Measurements from ENCODE around the gene GSG1L.

Gene GSG1L

DNA sequence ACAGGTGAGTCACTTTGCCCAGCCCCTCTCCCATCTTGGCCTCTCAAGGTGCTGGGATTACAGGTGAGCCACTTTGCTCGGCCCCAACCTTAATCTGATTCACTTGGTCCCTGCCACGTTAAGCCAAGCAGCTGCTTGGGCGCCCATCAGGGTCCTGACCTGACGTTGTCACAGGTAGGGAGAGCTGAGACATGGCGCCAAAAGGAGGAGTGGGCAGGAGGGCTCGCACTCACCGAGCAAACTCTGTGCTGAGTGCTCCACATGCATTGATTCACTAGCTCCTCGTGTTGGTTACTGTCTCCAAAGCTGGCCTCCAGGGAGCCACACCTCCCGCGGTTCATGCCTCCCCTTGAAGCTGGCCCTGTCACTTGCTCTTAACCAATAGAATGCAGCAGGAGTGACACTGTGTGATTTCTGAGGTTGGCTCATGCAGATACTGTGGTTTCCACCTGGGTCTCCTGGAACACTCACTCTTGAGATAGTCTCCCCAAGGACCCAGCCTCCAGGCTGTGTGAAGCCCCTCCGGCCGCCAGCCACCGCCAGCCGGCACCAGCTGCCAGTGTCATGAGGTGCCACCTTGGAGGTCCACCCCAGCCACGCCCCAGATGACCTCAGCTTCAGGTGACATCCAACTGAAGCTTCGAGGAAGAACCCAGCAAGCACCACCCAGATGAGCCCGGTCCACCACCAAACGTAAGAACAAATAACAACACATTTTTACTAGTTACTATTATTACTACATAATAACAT lies 223.0 kb downstream of the GSG1L start:
- POLR2A ChIA-PET: no interaction called here
- no peak for TF ChIP-seq NFRKB (IDR thresholded peaks at IDR 0.05)
- TF ChIP-seq ZNF384 (IDR thresholded peaks at IDR 0.05): no peak
- TF ChIP-seq, protein P1, sequence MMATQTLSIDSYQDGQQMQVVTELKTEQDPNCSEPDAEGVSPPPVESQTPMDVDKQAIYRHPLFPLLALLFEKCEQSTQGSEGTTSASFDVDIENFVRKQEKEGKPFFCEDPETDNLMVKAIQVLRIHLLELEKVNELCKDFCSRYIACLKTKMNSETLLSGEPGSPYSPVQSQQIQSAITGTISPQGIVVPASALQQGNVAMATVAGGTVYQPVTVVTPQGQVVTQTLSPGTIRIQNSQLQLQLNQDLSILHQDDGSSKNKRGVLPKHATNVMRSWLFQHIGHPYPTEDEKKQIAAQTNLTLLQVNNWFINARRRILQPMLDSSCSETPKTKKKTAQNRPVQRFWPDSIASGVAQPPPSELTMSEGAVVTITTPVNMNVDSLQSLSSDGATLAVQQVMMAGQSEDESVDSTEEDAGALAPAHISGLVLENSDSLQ (IDR thresholded peaks at IDR 0.05): no peak
- no peak for TF ChIP-seq FOXK2 (IDR thresholded peaks at IDR 0.05)
- TF ChIP-seq SP1 (IDR thresholded peaks at IDR 0.05): no peak
- TF ChIP-seq TARDBP (IDR thresholded peaks at IDR 0.05): no peak
- TF ChIP-seq HDGF (IDR thresholded peaks at IDR 0.05; ENCODE audit: borderline replicate concordance): no peak
- no peak for TF ChIP-seq L3MBTL2 (conservative IDR thresholded peaks at IDR 0.05)
- TF ChIP-seq ARNT (IDR thresholded peaks at IDR 0.05): no peak
- TF ChIP-seq SUZ12 (IDR thresholded peaks at IDR 0.05): no peak
- TF ChIP-seq LEF1 (IDR thresholded peaks at IDR 0.05; ENCODE audit: borderline replicate concordance): no peak
- TF ChIP-seq CTBP1 (IDR thresholded peaks at IDR 0.05; ENCODE audit: borderline replicate concordance): no peak
- no peak for TF ChIP-seq FOXM1 (IDR thresholded peaks at IDR 0.05; ENCODE audit: borderline replicate concordance)
- no peak for TF ChIP-seq ELF4 (IDR thresholded peaks at IDR 0.05)
- TF ChIP-seq BHLHE40 (IDR thresholded peaks at IDR 0.05; ENCODE audit: borderline replicate concordance): no peak
- no peak for TF ChIP-seq FOXA1 (IDR thresholded peaks at IDR 0.05)
- DNase-seq (ENCODE audit: extremely low spot score): no peak
- CTCF ChIA-PET: no interaction called here

DNA sequence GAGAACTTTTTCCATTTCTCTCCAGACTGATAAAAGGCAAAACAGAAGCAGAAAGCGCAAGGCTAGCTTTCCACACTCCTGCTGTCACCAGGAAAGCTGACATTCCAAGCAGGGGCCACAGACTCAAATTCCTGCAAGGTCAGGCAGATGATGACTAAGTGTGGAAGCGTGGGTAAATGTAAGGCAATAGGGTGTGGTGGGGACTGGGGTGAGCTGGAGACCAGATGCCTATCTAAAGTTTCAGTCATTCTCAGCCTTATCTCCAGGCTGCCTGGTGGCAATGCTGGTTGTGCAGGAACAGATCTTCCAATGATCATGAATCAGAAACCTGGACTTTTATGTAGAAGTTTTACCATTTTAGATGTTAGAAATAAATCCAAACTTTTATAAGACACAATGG lies 224.1 kb downstream of the GSG1L start:
- no peak for TF ChIP-seq FOXA1 (IDR thresholded peaks at IDR 0.05)
- TF ChIP-seq BHLHE40 (IDR thresholded peaks at IDR 0.05; ENCODE audit: borderline replicate concordance): no peak
- TF ChIP-seq, protein P1 (IDR thresholded peaks at IDR 0.05): no peak
- no peak for TF ChIP-seq HDGF (IDR thresholded peaks at IDR 0.05; ENCODE audit: borderline replicate concordance)
- TF ChIP-seq SUZ12 (IDR thresholded peaks at IDR 0.05): no peak
- no peak for TF ChIP-seq NFRKB (IDR thresholded peaks at IDR 0.05)
- TF ChIP-seq TARDBP (IDR thresholded peaks at IDR 0.05): no peak
- ChIA-PET POLR2A (no interaction called here), CTCF (no interaction called here)
- no peak for DNase-seq (ENCODE audit: extremely low spot score)

DNA sequence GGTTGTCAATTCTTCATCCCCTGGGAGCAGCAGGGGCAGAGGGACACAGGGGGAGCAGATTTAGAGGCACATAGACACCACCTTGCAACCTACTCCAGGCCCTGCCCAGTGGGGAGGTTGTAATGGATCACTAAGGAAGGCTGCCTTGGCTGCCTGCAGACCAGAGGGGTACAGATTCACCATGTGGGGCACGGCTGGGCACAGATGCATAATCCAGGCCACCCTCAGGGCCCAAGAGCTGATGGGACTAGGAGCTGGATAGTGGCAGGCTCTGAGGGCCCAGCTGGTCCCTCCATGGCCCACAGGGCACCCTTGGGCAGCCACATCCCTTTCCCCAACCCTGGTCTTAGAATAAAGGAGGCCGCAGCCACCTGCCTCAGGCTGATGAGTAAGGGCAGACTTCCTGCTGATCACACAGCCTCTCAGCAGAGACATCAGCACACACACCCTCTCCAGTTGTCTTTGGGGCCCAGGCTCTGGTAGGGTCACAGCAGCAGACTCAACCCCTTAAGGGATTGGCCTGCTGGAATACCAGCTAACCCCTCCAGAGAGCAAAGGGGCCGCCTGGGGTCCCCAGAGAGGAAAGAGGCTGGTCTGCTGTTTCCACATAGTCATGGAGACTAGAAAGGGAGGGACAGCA lies 224.9 kb downstream of the GSG1L start:
- no peak for TF ChIP-seq ARNT (IDR thresholded peaks at IDR 0.05)
- POLR2A ChIA-PET: no interaction called here
- no peak for DNase-seq (ENCODE audit: extremely low spot score)
- CTCF ChIA-PET: no interaction called here

DNA sequence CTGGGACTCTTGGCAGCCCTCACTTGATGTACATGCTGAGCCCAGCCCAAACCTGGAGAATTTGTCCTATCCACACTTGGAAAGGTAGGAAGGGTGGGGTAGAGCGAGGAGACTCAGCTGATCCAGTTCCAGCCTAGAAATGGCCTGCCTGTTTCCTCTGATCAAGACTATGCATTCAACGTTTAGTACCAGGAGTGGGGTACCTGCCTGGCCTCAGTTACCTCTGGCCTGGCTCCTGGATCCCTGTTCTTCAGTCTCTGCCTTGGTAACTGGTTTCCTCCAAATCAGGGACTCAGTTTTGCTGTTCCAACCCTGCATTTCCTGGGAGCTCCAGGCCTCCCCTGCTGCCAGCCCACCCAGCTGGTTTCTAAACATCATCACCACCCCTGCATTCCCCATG lies 233.5 kb downstream of the GSG1L start:
- POLR2A ChIA-PET: interaction anchor here (0.8 kb wide), 1 partner anchor 38 kb away, joined by 3 read pairs; no protein-coding TSS in a partner anchor
- CTCF ChIA-PET: no interaction called here
- DNase-seq (ENCODE audit: extremely low spot score): no peak
- TF ChIP-seq ZNF384 (IDR thresholded peaks at IDR 0.05) (no peak), SP1 (IDR thresholded peaks at IDR 0.05) (no peak), ELF4 (IDR thresholded peaks at IDR 0.05) (no peak), FOXA1 (IDR thresholded peaks at IDR 0.05) (no peak), FOXM1 (IDR thresholded peaks at IDR 0.05; ENCODE audit: borderline replicate concordance) (no peak), HDGF (IDR thresholded peaks at IDR 0.05; ENCODE audit: borderline replicate concordance) (no peak), BHLHE40 (IDR thresholded peaks at IDR 0.05; ENCODE audit: borderline replicate concordance) (no peak), L3MBTL2 (conservative IDR thresholded peaks at IDR 0.05) (no peak), NFRKB (IDR thresholded peaks at IDR 0.05) (no peak), ARNT (IDR thresholded peaks at IDR 0.05) (no peak), FOXK2 (IDR thresholded peaks at IDR 0.05) (no peak), TARDBP (IDR thresholded peaks at IDR 0.05) (no peak), CTBP1 (IDR thresholded peaks at IDR 0.05; ENCODE audit: borderline replicate concordance) (no peak), LEF1 (IDR thresholded peaks at IDR 0.05; ENCODE audit: borderline replicate concordance) (no peak)
- TF ChIP-seq, protein P1 (IDR thresholded peaks at IDR 0.05): no peak

DNA sequence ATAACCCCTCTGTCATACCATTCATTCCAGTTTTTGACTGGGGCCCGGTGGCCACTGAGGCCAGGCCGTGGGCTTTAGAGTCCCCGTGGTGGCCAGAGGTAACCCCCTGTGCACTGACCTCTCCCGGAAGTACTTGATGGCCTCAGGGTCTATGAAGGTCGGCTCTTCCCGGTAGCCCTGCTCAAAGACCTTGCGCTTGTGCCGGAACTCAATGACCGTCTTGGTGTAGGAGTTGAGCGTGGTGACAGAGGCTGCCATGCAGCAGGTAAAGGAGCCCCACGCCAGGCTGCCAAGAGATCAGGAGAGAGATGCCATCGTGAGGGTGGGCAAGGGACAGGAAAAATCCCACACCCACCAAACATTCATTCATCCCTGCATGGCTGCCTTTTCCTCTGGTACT lies 234.8 kb downstream of the GSG1L start:
- ChIA-PET POLR2A (no interaction called here), CTCF (no interaction called here)
- TF ChIP-seq, protein P1 (IDR thresholded peaks at IDR 0.05): no peak
- TF ChIP-seq FOXK2 (IDR thresholded peaks at IDR 0.05) (no peak), SUZ12 (IDR thresholded peaks at IDR 0.05) (no peak), CTBP1 (IDR thresholded peaks at IDR 0.05; ENCODE audit: borderline replicate concordance) (no peak), ARNT (IDR thresholded peaks at IDR 0.05) (no peak), SP1 (IDR thresholded peaks at IDR 0.05) (no peak), TARDBP (IDR thresholded peaks at IDR 0.05) (no peak), LEF1 (IDR thresholded peaks at IDR 0.05; ENCODE audit: borderline replicate concordance) (no peak), FOXA1 (IDR thresholded peaks at IDR 0.05) (no peak), ZNF384 (IDR thresholded peaks at IDR 0.05) (no peak), FOXM1 (IDR thresholded peaks at IDR 0.05; ENCODE audit: borderline replicate concordance) (no peak), ELF4 (IDR thresholded peaks at IDR 0.05) (no peak), NFRKB (IDR thresholded peaks at IDR 0.05) (no peak), BHLHE40 (IDR thresholded peaks at IDR 0.05; ENCODE audit: borderline replicate concordance) (no peak), HDGF (IDR thresholded peaks at IDR 0.05; ENCODE audit: borderline replicate concordance) (no peak)
- DNase-seq (ENCODE audit: extremely low spot score): no peak
